A549 (cell line): ENCODE results near the gene MYO10.

Experiments used
- MYC ChIP-seq: IDR thresholded peaks from 2 replicates; pipeline ENCODE4 v1.6.1; 2012; ENCODE audit warnings: mild to moderate bottlenecking, inconsistent platforms, low read length, improper control_type of control experiment, borderline replicate concordance
- POLR2AphosphoS2 ChIP-seq: conservative IDR thresholded peaks from 2 replicates; pipeline ENCODE4 v1.6.1; 2012; ENCODE audit warnings: low read length, improper control_type of control experiment, inconsistent platforms
- RAD21 ChIP-seq, 2 experiments: fragments of >200 bp in 1 of 2; sonication (Bioruptor Twin) in 1 of 2; formaldehyde crosslinking in 1 of 2; IDR thresholded peaks in 1 of 2; conservative IDR thresholded peaks in 1 of 2; 2 replicates in 1 of 2; 3 replicates in 1 of 2; pipeline ENCODE4 v1.6.1; 2012 to 2018; ENCODE audit warnings: inconsistent platforms in 1 of 2
- RFX5 ChIP-seq: fragments of 450-650 bp; IDR thresholded peaks from 2 replicates; pipeline ENCODE4 v1.7.1; 2014; ENCODE audit warnings: antibody characterized with exemption, mild to moderate bottlenecking, moderate library complexity
- TF ChIP-seq, protein P1 (sequence below): fragments of >200 bp; sonication (Bioruptor Twin); formaldehyde crosslinking; IDR thresholded peaks from 3 replicates; pipeline ENCODE4 v1.5.1; 2016
- TF ChIP-seq, protein P2 (sequence below): IDR thresholded peaks from 2 replicates; pipeline ENCODE4 v1.6.1; 2012
- TF ChIP-seq, protein P3 (sequence below): fragments of 250-450 bp; sonication (Bioruptor Pico); IDR thresholded peaks from 2 replicates; pipeline ENCODE4 v1.5.0; 2021; ENCODE audit warnings: mild to moderate bottlenecking, moderate library complexity, borderline replicate concordance

DNA sequence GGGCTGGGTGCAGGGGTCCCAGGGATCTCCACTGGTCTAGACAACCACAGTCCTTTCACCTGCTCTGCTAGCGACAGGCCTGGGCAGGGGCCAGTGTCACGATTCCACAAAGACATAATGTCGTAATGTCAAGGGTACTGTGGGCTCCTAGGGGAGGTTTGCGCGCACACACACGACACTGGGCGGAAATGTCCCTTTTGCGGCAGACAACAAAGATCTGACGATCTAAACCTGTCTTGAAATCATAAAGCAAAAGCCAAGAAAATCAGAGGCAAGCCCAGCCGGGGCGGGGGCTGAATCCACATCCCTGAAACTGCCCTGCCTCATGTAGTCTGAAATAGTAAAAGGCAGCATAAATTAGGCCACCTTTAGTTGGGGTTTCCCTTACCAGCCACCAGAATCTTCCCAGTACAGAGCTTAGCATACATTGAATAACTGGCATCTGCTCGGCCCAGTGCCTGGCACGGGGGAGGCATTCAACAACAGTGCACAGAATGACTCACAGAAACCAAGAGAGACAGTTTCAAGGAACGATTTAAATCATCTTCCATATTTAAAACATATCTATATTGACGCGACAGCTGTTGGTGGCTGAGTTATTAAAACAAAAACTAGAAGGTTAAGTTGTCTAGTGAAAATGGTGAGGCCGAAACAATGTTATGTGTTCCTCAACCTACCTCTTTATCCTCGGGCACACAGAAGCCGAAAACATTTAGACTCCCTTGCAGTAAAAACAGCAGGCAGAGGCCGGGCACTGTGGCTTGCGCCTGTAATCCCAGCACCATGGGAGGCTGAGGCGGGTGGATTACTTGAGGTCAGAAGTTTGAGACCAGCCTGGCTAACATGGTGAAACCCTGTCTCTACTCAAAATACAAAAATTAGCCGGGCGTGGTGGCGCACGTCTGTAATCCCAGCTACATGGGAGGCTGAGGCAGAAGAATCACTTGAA is 151.0 kb downstream of the MYO10 start:
- no peak for TF ChIP-seq RFX5
- TF ChIP-seq, protein P1, sequence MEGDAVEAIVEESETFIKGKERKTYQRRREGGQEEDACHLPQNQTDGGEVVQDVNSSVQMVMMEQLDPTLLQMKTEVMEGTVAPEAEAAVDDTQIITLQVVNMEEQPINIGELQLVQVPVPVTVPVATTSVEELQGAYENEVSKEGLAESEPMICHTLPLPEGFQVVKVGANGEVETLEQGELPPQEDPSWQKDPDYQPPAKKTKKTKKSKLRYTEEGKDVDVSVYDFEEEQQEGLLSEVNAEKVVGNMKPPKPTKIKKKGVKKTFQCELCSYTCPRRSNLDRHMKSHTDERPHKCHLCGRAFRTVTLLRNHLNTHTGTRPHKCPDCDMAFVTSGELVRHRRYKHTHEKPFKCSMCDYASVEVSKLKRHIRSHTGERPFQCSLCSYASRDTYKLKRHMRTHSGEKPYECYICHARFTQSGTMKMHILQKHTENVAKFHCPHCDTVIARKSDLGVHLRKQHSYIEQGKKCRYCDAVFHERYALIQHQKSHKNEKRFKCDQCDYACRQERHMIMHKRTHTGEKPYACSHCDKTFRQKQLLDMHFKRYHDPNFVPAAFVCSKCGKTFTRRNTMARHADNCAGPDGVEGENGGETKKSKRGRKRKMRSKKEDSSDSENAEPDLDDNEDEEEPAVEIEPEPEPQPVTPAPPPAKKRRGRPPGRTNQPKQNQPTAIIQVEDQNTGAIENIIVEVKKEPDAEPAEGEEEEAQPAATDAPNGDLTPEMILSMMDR = no peak
- TF ChIP-seq MYC = no peak
- TF ChIP-seq, protein P2, sequence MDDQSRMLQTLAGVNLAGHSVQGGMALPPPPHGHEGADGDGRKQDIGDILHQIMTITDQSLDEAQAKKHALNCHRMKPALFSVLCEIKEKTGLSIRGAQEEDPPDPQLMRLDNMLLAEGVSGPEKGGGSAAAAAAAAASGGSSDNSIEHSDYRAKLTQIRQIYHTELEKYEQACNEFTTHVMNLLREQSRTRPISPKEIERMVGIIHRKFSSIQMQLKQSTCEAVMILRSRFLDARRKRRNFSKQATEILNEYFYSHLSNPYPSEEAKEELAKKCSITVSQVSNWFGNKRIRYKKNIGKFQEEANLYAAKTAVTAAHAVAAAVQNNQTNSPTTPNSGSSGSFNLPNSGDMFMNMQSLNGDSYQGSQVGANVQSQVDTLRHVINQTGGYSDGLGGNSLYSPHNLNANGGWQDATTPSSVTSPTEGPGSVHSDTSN = no peak
- TF ChIP-seq POLR2AphosphoS2 = no peak
- no peak for TF ChIP-seq RAD21 (conservative IDR thresholded peaks at IDR 0.05 in 1 of 2, IDR thresholded peaks at IDR 0.05 in 1 of 2)
- TF ChIP-seq, protein P3, sequence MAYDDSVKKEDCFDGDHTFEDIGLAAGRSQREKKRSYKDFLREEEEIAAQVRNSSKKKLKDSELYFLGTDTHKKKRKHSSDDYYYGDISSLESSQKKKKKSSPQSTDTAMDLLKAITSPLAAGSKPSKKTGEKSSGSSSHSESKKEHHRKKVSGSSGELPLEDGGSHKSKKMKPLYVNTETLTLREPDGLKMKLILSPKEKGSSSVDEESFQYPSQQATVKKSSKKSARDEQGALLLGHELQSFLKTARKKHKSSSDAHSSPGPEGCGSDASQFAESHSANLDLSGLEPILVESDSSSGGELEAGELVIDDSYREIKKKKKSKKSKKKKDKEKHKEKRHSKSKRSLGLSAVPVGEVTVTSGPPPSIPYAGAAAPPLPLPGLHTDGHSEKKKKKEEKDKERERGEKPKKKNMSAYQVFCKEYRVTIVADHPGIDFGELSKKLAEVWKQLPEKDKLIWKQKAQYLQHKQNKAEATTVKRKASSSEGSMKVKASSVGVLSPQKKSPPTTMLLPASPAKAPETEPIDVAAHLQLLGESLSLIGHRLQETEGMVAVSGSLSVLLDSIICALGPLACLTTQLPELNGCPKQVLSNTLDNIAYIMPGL = no peak
